Vagina (tissue), 2 donors: ENCODE results near the gene LIN37.

ENCODE experiments used
- CTCF ChIP-seq, 3 experiments: fragments of 450-650 bp in 2 of 3; fragments of 200-600 bp in 1 of 3; sonication (generic) in 1 of 3; IDR thresholded peaks; one replicate each; pipeline ENCODE4 v1.5.1; 2017 to 2019; ENCODE audit warnings: antibody characterized with exemption in 3 of 3, mild to moderate bottlenecking in 2 of 3, moderate library complexity in 2 of 3
- POLR2A ChIP-seq, 2 donors: fragments of 450-650 bp; IDR thresholded peaks; one replicate each; pipeline ENCODE4 v1.6.1; 2017; ENCODE audit warnings: antibody characterized with exemption in 2 of 2, mild to moderate bottlenecking in 2 of 2, moderate library complexity in 2 of 2

- TF ChIP-seq POLR2A (IDR thresholded peaks at IDR 0.05) (no peak), CTCF (IDR thresholded peaks at IDR 0.05) (no peak)
These were observed 7.2 kb upstream of the LIN37 start for GRCh38 chr19:35741203-35741515.
